H1 (cell line): ENCODE results near the gene KLF5. TPM values are rescaled to one million over a fixed set of nuclear protein-coding genes. Genes with fewer than 3 reads are reported as not detected.

Source experiments
- BRCA1 ChIP-seq: IDR thresholded peaks from 2 replicates; pipeline ENCODE4 v1.6.1; 2012; ENCODE audit warnings: low read depth, low read length, improper control_type of control experiment
- CEBPB ChIP-seq: IDR thresholded peaks from 2 replicates; pipeline ENCODE4 v1.6.1; 2012; ENCODE audit warnings: low read depth, low read length
- E2F6 ChIP-seq: IDR thresholded peaks from 2 replicates; pipeline ENCODE4 v1.6.1; 2012; ENCODE audit warnings: inconsistent platforms
- RXRA ChIP-seq: IDR thresholded peaks from 2 replicates; pipeline ENCODE4 v1.6.1; 2011; ENCODE audit warnings: low read depth, mild to moderate bottlenecking, low read length, moderate library complexity; ENCODE audit not compliant: insufficient read depth
- TEAD4 ChIP-seq: IDR thresholded peaks from 2 replicates; pipeline ENCODE4 v1.6.1; 2012; ENCODE audit warnings: low read depth, low read length, inconsistent platforms, mixed read lengths
- polyA plus RNA-seq, 7 experiments: library from polyadenylated mRNA; depleted of rRNA in 3 of 7; stranded (reverse) in 5 of 7; unstranded in 2 of 7; fragments of >200 nt in 5 of 7; fragments of 200-250 nt in 2 of 7; gene quantifications; 1 replicate in 5 of 7; 2 replicates in 1 of 7; 4 replicates in 1 of 7; pipeline versions ENCODE4 v1.2.1 to v1.2.3, GENCODE V29; 2011 to 2013; ENCODE audit warnings: missing spikeins in 2 of 7, mixed read lengths in 2 of 7
- total RNA-seq: library from RNA; stranded (reverse); fragmentation: NEBNext Ultra II Directional; extraction: Animal tissue kit (Norgen Biotek cat#: 25700); gene quantifications from 2 replicates; pipeline ENCODE4 v1.2.1, GENCODE V29; 2021

Gene KLF5
- total and polyA plus RNA-seq, 2 of the 8 experiments (the other 6 are each of a cell fraction or from before 2014, with no cell fraction given): 1.2 to 2.3 TPM

- TF ChIP-seq E2F6: peak; percentile 68
- no peak for TF ChIP-seq RXRA
- TF ChIP-seq BRCA1: no peak
- TF ChIP-seq CEBPB: no peak
- no peak for TF ChIP-seq TEAD4
These were observed at the start of gene KLF5 (continued) for GRCh38 chr13:73058736-73059459.
